ENCODE data around the gene CSNK1G1. TPM values are rescaled to one million over a fixed set of nuclear protein-coding genes. Genes with fewer than 3 reads are reported as not detected.

CSNK1G1 gene
- total RNA-seq, 1 donor from 2014 or later, result 6.3 TPM

DNA sequence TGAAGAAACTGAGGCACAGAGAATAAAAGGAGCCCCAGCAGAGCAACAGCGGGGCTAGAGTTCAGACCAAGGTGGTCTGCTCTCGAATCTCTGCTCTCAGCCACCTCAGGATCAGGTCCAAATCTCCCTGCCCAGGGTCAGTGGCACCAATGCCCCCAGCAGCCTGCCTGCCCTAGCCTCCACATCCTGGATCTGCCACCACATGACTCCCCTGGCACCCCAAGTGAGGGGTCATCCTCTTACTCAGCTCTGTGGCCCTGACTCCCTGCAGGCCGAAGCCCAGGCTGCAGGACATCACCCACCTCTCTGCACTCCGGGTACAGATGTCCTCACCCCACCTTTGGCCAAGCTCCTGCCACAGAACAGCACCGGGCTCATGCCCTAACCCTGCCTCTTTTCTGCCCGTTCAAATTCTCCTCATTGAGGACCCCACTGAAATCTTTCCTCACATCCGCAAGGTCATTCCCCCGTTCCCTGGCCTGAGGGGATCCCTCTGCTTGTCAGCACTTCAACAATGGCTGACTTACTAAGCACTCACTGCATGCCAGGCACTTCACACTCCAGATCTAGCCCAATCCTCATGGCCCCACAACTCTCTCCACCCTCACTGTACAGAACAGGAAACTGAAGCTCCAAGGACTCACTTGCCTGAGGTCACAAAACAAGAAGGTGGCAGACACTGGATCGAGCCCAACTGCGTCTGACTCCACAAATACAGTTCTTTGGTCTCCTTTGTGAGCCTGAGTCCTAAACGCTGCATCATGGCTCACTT lies 197.4 kb downstream of the CSNK1G1 start:
- peak overlapping the region; percentile 94 for H3K27ac ChIP-seq (replicated peaks)
- DNase-seq, result no peak
- TF ChIP-seq, protein P1, sequence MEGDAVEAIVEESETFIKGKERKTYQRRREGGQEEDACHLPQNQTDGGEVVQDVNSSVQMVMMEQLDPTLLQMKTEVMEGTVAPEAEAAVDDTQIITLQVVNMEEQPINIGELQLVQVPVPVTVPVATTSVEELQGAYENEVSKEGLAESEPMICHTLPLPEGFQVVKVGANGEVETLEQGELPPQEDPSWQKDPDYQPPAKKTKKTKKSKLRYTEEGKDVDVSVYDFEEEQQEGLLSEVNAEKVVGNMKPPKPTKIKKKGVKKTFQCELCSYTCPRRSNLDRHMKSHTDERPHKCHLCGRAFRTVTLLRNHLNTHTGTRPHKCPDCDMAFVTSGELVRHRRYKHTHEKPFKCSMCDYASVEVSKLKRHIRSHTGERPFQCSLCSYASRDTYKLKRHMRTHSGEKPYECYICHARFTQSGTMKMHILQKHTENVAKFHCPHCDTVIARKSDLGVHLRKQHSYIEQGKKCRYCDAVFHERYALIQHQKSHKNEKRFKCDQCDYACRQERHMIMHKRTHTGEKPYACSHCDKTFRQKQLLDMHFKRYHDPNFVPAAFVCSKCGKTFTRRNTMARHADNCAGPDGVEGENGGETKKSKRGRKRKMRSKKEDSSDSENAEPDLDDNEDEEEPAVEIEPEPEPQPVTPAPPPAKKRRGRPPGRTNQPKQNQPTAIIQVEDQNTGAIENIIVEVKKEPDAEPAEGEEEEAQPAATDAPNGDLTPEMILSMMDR (IDR thresholded peaks at IDR 0.05; ENCODE audit: borderline replicate concordance), result no peak
- H3K4me1 ChIP-seq, result peaks cover 82% of the 10 kb centered on the region
- peak overlapping the region; percentile 89 for H3K4me3 ChIP-seq
- H3K36me3 ChIP-seq, result peaks cover 76% of the 10 kb centered on the region
- H3K9me3 ChIP-seq (replicated peaks), result no peaks in the 10 kb centered on the region
- H3K27me3 ChIP-seq (ENCODE audit: low read depth), result no peaks in the 10 kb centered on the region
- intact Hi-C loops (cut with micrococcal nuclease), result no loop called here

- TF ChIP-seq, protein P1 (IDR thresholded peaks at IDR 0.05; ENCODE audit: borderline replicate concordance), result no peak
- intact Hi-C loops (cut with micrococcal nuclease), result no loop called here
- H3K27ac ChIP-seq (replicated peaks), result peak overlapping the region; percentile 94
- peak overlapping the region; percentile 89 for H3K4me3 ChIP-seq
- H3K4me1 ChIP-seq, result peaks cover 86% of the 10 kb centered on the region
- no peak for DNase-seq
- peaks cover 76% of the 10 kb centered on the region for H3K36me3 ChIP-seq
- no peaks in the 10 kb centered on the region for H3K9me3 ChIP-seq (replicated peaks)
- H3K27me3 ChIP-seq (ENCODE audit: low read depth), result peaks cover 8% of the 10 kb centered on the region
These were observed 198.3 kb downstream of the CSNK1G1 start for GRCh38 chr15:64157599-64158125.

DNA sequence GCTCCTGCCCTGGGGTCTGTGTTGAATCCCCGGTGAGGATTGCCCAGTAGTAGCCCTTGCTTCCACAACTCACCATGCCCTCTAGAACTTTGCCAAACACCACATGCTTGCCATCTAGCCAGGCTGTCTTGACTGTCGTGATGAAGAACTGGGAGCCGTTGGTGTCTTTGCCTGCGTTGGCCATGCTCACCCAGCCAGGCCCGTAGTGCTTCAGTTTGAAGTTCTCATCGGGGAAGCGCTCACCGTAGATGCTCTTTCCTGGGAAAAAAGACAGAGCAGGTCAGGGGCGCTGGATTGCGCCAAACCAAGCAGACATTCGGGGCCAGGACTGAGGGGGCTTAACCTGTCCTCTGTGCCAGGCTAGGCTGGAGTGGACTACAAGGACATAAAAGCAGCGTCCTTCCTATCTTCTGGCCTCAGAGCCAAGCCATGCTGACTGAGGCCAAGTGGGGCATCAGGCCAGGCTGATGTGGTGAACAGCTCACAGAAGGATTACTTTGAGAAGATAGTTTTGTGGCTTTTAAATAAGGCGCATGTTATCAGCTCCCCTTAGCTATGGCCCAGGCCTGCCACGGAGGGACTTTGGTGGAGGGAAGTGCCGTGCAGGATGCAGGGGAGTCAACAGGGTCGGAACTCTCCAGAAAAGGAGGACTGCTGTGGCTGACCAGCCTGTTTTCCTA lies 199.2 kb downstream of the CSNK1G1 start:
- DNase-seq, result no peak
- H3K27me3 ChIP-seq (ENCODE audit: low read depth), result peaks cover 16% of the 10 kb centered on the region
- peaks cover 86% of the 10 kb centered on the region for H3K4me1 ChIP-seq
- H3K9me3 ChIP-seq (replicated peaks), result no peaks in the 10 kb centered on the region
- H3K4me3 ChIP-seq, result no peak overlapping the region
- TF ChIP-seq, protein P1 (IDR thresholded peaks at IDR 0.05; ENCODE audit: borderline replicate concordance), result no peak
- intact Hi-C loops (cut with micrococcal nuclease), result no loop called here
- peak overlapping the region; percentile 94 for H3K27ac ChIP-seq (replicated peaks)
- peaks cover 75% of the 10 kb centered on the region for H3K36me3 ChIP-seq

- H3K4me1 ChIP-seq, result peaks cover 86% of the 10 kb centered on the region
- H3K9me3 ChIP-seq (replicated peaks), result no peaks in the 10 kb centered on the region
- TF ChIP-seq, protein P1 (IDR thresholded peaks at IDR 0.05; ENCODE audit: borderline replicate concordance), result no peak
- intact Hi-C loops (cut with micrococcal nuclease), result no loop called here
- H3K4me3 ChIP-seq, result no peak overlapping the region
- peaks cover 67% of the 10 kb centered on the region for H3K36me3 ChIP-seq
- DNase-seq, result no peak
- H3K27ac ChIP-seq (replicated peaks), result peak overlapping the region; percentile 94
- peaks cover 21% of the 10 kb centered on the region for H3K27me3 ChIP-seq (ENCODE audit: low read depth)
These were observed 199.9 kb downstream of the CSNK1G1 start for GRCh38 chr15:64155802-64156651.
